ENCODE results near the gene NT5DC3.

- TF ChIP-seq CTCF (IDR thresholded peaks at IDR 0.05) (no peak), POLR2A (IDR thresholded peaks at IDR 0.05) (no peak)
Observed at GRCh38 chr12:103758310-103759089, 82.5 kb downstream of the NT5DC3 start.
